ENCODE data around the gene WFIKKN1.
A peak's percentile ranks its signal among the peaks of the same experiment; 100 is the strongest.

WFIKKN1 gene

DNA sequence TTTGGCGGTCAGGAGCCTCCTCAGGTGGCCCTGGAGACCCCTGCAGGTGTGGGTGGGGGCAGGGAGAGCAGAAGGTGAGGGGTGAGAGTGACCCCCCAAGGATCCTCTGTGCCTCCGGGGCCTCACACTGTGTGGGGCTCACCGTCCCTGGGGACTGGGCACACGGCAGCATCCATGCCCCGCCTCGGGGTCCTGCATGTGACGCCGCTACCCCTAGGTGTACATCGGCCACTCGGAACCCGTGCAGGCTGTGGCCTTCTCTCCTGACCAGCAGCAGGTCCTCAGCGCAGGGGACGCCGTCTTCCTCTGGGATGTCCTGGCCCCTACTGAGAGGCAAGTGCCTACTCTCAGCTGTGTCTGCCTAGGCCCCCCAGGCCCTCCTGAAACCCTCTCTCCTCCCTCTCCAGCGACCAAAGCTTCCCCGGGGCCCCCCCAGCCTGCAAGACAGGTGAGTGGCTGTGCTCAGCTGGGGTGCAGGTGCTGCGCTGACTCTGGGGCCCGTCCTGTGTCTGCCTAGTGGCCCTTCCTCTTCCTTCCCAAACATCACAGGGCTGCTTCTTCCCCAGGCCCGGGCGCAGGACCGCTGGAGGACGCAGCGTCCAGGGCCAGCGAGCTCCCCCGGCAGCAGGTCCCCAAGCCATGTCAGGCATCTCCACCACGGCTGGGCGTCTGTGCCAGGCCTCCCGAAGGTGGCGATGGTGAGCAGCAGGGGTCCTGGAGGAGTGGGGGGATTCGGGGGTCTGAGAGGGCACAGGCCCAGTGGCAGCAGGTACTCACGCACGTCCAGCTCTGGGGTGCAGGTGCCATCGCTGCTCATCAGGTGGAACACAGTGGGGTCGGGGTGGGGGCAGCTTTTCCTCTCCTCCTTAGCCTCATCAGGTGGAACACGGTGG lies 28.1 kb downstream of the WFIKKN1 start:
- no peak for TF ChIP-seq POLR2A (IDR thresholded peaks at IDR 0.05; ENCODE audit: low read depth, low read length)
- FAIRE-seq (no peak), DNase-seq (ENCODE audit: insufficient read length, low spot score) (no peak)

DNA sequence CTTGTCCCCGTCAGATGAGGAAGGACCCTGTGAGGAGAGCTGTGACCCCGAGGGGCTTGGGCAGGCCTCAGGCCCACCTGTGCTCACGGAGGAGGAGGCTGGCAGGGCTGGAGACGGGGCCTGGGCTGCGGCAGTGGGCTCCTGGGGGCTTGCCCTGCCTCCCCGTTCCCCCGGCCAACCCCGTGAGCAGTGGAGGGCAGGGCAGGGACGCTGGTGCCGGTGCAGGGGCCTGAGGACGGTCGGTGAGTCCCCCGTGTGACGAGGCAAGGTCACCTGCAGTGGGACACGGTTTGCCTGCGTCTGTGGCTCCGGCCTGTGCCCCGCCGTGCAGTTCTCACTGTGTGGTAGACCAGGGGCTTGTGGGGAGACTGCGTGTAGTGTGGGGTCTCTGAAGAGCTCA lies 28.8 kb downstream of the WFIKKN1 start:
- FAIRE-seq: no peak
- no peak for TF ChIP-seq POLR2A (IDR thresholded peaks at IDR 0.05; ENCODE audit: low read depth, low read length)

DNA sequence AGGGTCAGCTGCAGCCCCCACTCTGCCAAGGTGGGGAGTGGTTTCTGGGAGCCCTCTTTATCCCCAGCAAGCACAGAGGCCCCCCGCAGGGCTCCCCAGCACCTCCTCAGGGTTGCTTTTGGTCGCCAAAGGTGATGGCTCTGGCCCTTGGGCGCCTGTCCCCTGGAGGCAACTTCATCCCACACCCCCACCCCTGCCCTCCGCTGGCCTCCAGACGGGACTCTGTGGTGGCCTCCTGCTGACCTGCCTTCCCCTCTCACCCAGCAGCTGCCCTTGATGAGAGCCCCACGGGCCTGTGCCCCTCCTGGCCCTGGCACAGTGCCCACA lies 29.3 kb downstream of the WFIKKN1 start:
- TF ChIP-seq POLR2A (IDR thresholded peaks at IDR 0.05; ENCODE audit: low read depth, low read length): no peak
- no peak for FAIRE-seq
- DNase-seq (ENCODE audit: insufficient read length, low spot score): no peak

More for the DNA sequence above, 28.8 kb downstream of the WFIKKN1 start:
- DNase-seq (ENCODE audit: insufficient read length, low spot score): no peak

DNA sequence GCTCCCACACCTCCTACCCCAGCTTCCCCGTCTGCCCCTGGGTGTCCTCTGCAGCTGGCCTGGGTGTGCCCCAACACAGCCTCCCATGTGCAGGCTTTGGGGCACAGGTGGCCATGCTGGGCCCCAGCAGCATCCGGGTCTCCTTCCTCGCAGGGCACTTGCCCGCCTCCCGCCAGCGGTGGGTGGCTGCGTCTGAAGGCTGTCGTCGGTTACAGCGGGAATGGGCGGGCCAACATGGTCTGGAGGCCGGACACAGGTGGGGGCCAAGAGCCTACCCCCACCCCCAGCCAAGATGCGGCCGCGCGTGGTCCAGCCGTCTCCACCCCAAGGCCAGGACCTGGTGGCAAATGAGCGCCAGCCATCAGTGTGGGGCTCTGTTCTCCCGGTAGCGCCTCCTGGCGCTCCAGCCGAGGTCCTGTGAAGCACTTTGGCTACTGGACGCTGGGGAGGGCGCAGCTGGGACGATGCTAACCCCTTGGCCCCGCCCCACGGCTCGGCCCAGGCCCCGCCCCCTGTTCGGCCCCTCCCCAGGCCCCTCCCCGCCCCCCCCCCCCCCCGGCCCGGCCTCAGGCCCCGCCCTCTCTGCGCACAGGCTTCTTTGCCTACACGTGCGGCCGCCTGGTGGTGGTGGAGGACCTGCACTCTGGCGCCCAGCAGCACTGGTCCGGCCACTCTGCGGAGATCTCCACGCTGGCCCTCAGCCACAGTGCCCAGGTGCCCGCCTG lies 29.8 kb downstream of the WFIKKN1 start:
- no peak for FAIRE-seq
- no peak for TF ChIP-seq POLR2A (IDR thresholded peaks at IDR 0.05; ENCODE audit: low read depth, low read length)
- DNase-seq (ENCODE audit: insufficient read length, low spot score): no peak

DNA sequence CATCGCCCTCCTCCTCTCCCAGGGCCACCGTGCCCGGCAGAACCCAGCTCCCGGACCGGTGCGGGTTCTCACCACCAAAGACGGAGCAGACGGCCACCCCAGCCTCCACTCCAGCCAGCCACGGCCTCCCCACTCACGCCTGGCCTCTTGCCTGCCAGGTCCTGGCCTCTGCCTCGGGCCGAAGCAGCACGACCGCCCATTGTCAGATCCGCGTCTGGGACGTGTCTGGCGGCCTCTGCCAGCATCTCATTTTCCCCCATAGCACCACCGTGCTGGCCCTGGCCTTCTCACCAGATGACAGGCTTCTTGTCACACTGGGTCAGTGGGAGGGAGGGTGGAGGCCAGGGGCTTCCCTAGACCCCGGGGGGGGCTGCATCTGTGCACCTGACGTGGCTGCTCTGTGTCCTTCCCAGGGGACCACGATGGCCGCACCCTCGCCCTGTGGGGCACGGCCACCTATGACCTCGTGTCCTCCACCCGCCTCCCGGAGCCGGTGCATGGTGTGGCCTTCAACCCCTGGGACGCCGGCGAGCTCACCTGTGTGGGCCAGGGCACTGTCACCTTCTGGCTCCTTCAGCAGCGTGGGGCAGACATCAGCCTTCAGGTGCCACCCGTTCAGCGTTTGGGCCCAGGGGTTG lies 30.5 kb downstream of the WFIKKN1 start:
- DNase-seq (ENCODE audit: insufficient read length, low spot score): no peak
- FAIRE-seq: no peak

DNA sequence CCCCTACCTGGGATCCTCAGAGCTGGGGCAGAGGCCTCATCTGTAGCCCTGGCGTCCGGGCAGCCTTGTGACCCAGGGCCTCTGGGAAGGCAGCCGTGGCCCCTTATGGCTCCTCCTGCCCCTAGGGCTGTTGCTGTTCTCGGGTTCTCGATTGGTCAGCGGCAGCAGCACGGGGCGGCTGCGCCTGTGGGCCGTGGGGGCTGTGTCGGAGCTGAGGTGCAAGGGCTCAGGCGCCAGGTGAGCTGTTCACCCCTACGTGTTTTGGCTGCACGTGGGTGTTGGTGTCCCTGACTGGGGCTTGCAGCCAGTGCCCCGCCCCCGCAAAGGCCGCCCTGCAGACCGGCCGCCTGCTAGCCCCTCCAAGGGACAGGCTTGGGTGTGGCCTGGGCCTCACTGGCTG lies 31.3 kb downstream of the WFIKKN1 start:
- DNase-seq (ENCODE audit: insufficient read length, low spot score): no peak
- no peak for TF ChIP-seq POLR2A (IDR thresholded peaks at IDR 0.05; ENCODE audit: low read depth, low read length)
- FAIRE-seq: no peak

More for the DNA sequence above, 30.5 kb downstream of the WFIKKN1 start:
- no peak for TF ChIP-seq POLR2A (IDR thresholded peaks at IDR 0.05; ENCODE audit: low read depth, low read length)

DNA sequence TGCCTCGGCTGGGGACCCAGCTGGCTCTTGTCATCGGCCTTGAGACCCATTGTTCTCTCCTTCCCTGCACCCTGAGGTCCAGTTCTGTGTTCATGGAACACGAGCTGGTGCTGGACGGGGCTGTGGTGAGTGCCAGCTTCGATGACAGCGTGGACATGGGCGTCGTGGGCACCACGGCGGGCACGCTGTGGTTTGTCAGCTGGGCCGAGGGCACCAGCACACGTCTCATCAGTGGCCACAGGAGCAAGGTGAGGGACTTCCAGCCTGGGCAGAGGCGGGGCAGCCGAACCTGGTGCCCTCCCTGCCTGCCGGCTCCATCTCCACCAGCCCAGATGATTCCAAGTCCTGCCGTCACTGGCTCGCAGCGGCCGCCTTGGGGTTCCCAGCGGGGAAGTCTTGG lies 31.8 kb downstream of the WFIKKN1 start:
- DNase-seq (ENCODE audit: insufficient read length, low spot score) (no peak), FAIRE-seq (no peak)
- TF ChIP-seq POLR2A (IDR thresholded peaks at IDR 0.05; ENCODE audit: low read depth, low read length): no peak

DNA sequence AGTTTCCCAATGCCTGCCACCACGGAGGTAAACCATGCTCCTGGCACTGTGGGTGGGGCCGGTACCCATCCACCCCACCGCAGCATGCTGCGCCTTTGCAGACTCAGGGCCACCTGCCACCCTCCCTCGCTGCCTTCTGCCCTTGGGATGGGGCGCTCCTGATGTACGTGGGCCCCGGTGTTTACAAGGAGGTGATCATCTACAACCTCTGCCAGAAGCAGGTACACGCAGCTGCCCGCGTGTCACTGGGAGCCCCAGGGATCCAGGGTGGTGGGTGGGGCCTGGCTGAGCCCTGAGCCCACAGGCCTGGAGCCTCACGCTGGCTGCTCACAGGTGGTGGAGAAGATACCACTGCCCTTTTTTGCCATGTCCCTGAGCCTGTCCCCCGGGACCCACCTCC lies 35.8 kb downstream of the WFIKKN1 start:
- DNase-seq (ENCODE audit: insufficient read length, low spot score) (no peak), FAIRE-seq (no peak)
- no peak for TF ChIP-seq POLR2A (IDR thresholded peaks at IDR 0.05; ENCODE audit: low read depth, low read length)

DNA sequence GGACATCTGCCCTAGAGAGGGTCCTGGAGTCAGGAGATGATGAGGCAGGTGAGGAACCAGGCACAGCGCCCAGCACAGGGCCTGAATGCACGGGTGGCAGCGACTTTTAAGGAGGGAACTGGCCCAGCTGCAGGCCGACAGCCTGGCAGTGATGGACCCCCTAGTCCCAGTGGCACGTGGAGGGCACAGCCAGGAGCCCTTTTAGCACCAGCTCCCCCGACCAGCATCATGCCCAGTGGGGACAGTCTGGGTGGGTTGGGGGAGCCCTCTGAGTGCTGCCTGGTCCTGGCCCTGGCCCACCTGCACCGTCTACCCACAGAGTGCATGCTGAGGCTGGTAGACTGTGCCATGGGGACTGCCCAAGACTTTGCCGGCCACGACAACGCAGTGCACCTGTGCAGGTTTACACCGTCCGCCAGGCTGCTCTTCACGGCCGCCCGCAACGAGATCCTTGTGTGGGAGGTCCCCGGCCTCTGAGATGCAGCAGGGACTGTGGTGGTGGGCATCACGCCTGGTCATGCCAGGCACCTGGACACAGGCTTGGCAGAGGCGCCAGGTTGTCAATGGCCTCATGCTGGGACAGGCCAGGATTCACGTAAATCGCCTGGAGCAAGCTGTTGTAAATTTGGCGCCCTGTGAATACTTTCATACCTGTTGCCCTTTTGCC lies 36.5 kb downstream of the WFIKKN1 start:
- TF ChIP-seq POLR2A (IDR thresholded peaks at IDR 0.05; ENCODE audit: low read depth, low read length): no peak
- no peak for FAIRE-seq
- no peak for DNase-seq (ENCODE audit: insufficient read length, low spot score)

DNA sequence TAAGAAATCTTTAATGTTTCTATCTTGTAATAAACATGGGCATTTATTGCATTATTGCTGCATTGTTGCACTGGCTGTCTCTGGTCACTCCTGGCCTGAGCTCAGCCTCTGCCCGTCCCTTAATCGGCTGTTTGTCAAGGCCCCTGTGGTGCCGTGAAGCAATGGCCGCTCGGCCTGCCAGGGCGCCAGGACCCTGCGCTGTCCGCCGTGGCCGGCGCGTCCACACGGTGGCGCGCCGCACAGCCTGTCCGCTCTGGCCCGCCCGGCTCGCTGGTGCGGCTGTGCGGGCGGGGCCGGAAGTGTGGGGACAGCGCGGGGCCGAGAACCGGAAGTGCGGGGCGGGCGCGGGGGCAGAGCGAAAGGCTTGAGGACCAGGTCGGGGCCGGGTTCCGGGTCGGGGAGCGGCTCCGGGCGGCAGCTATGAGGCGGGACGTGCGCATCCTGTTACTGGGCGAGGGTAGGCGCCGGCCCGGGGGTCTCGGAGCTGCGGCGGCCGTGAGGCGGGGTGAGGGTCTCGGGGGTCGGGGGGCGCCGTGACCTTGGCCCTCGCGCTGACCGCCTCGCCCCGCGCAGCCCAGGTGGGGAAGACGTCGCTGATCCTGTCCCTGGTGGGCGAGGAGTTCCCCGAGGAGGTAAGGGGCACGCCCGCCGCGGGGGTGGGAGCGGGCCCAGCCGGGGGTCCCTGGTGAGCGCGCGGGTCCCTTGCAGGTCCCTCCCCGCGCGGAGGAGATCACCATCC lies 37.2 kb downstream of the WFIKKN1 start, which contains the start of gene RHOT2:
Gene RHOT2, plus strand, starts transcription at position 353 of the 739 bp plus-strand sequence. Its CDS starts 68 bp downstream, at position 421.
- peak; percentile 95 for DNase-seq (ENCODE audit: insufficient read length, low spot score)
- peak; percentile 81 for TF ChIP-seq POLR2A (IDR thresholded peaks at IDR 0.05; ENCODE audit: low read depth, low read length)
- no peak for FAIRE-seq

DNA sequence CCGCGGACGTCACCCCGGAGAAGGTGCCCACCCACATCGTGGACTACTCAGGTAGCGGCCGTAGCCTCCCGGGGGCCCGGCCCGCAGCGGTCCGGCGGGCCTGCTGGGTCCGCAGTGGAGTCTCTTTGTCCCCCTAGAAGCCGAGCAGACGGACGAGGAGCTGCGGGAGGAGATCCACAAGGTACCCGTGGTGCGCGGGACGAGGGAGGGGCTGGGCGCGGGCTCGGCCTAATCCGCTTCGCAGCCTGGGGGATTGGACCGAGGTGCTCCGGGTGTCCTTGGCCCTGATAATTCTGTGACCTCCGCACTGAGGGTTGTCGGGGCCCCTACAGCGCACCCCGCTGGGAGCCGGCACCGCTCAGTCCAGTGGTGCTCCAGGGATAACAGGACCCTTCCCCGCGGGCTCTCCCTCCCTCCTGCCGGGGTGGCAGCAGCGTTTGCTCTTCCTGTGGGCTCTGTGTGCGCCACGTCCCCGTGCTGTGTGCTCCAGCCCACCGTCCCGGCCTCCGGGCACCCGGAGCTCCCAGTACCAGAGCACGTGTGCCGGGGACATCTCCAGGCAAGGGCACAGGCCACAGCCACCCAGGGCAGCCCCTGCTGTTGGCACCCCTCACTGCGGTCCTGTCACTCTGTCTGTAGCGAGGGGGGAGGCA lies 37.9 kb downstream of the WFIKKN1 start:
- DNase-seq (ENCODE audit: insufficient read length, low spot score): no peak
- TF ChIP-seq POLR2A (IDR thresholded peaks at IDR 0.05; ENCODE audit: low read depth, low read length): no peak
- FAIRE-seq: no peak

DNA sequence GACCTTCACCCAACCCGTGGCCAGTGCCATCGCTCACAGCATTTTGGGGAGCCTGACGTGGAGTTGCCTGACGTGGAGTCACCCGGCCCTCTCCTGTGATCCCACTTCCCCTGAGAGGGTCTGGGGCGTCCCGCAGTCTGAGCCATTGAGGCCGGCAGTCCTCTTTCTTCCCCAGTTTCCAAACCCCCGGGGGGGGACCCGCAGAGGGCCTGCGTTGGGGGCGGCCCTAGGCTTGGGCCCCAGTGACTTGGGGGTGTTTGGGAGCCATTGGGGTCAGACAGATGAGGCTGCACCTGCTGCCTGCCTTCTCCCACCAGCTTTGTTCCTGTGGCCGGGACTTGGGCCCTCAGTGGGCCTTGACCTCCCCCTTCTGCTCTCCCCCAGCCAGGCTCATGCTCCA lies 38.9 kb downstream of the WFIKKN1 start:
- FAIRE-seq (no peak), DNase-seq (ENCODE audit: insufficient read length, low spot score) (no peak)
- TF ChIP-seq POLR2A (IDR thresholded peaks at IDR 0.05; ENCODE audit: low read depth, low read length): no peak
